Stimulated activated CD4-positive, alpha-beta T cell treated with anti-CD3 and anti-CD28 coated beads, Interleukin-15, amount 100 ng/mL, for 24 hours (primary cell): ENCODE data around the gene RAD51D.

Experiments
- DNase-seq: peaks from one replicate; pipeline ENCODE4 v3.0.0-alpha.2; 2020

Gene RAD51D

DNA sequence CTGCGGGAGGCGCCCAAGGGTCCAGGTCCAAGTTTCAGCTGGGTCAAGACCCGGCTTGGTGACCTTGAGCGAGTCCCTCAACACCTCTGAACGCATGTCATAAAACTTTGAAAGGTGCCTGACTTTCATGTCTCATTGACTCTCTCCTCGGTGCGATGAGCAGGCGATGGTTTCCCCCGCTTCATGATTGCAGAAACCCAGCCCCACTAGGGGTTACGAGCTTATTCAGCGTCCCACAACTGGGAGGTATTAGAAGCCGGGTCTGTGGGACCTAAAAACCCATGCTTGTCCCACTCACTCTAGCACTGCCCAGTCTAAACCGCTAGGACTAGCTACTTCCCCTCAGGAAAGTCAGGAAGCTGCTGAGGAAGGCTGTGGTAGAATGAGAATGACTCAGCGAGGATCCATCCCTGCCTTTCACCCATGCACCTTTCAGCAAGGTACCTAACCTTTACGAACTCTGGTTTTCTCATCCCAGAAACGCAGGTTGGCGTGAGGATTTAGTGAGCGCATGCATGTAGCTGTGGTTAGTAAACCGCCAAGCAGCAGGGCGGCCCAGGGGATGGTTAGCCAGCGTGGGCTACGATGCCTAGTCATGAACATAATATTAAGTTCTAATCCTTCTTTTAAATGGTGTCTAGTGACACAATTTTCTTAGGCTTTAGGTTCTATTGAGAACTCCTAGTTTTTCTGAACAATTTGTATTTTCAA, 29.9 kb downstream of the RAD51D start:
- peak; percentile 70 for DNase-seq

GRCh38 chr17:35088881-35089585, 30.6 kb downstream of the RAD51D start:
- peak; percentile 90 for DNase-seq

GRCh38 chr17:35088356-35088880, 31.2 kb downstream of the RAD51D start:
- DNase-seq = peak; percentile 23

DNA sequence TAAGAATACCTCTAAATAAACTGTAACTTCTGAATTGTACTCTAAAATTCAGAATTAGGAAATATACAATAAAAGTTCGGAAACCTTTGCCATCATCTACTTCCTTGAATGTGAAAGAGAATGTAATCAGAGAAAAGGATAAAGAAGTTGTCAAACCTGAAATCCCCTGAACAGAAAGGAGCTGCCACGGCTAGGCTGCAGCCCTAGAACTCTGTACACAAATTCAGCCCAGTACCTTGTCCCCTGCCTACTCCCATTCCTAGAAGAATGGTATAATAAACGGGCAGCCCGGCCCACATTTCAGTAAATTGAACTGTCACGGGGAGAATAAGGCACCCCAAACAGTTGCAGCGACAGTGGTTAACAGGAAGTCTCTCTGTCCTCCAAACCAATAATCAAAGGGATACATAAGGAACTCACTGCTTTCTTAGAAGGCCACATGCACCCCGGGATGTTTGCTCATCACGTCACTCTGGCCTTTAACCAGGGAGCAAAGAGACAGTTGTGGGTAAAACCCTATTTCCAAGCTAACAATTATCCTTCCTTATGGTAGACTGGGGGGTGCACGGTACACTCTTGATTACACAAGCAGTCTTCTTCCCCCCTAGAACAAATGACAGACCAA, 31.8 kb downstream of the RAD51D start:
- peak; percentile 31 for DNase-seq

GRCh38 chr17:35086931-35087573, 32.6 kb downstream of the RAD51D start:
- DNase-seq = no peak

- no peak for DNase-seq
Observed at GRCh38 chr17:35086164-35086563, 33.5 kb downstream of the RAD51D start.

DNA sequence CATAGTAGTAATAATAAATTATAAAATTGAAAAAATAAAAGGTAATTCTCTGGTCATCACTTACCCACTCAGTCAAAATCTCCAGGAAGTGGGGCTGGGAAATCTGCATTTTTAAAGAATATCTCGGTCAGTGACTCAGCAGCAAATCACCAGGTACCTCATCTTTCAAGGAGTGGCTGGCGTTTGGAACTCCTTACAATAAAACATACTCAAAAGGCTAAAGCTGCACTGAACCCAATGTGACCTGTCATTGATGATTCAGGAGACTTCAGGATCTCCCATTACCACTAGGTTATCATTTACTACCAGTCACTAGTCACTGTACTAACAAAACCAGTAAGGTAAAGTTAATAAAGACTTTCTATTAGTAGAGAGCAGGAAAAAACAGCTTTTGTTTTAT, 34.7 kb downstream of the RAD51D start:
- peak; percentile 31 for DNase-seq

DNA sequence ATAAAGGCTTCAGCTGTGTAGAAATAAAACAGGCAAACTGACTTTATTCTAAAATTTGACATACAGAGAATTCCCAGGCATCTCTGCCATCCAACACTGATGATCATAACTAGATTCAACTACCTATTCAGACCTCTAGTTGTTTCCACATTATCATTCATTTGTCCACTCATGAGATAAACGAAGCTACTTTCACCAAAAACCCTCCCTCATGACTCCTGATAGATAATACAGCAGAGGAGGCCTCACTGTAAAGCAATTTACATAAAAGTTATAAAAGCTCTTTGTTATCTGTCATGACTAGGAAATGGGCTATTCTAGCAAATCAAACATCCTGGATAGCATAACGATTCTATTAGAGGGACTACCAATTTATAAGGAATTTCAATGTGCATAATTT, 36.6 kb downstream of the RAD51D start:
- DNase-seq = no peak

DNA sequence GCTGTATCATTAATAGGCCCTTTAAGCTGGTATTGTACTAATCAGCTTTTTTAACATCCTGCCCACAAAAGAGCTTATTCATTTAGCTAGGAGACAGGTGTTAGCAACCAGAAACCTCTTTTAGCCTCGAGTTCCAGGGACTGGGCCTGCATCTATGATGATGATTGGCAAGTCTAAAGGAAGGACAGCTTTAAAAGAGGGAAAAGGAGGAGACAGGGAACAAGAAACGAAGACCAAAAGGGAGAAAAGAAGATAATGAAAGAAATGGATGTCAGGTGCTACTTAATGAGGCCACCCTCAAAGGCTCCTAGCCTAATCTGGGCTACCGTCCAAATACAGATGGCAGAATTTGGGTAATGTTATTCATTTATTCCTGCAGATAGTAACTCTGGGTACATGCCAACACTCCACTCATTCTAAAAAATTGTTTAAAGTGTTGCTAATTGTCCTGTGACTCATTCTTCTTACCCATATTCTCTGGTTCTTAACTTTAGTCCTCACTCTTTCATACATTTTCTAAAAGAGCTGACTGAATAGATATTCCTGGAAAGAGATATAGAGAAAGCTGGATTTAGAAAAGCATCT, 37.5 kb downstream of the RAD51D start:
- DNase-seq = no peak

GRCh38 chr17:35081638-35082037, 38.0 kb downstream of the RAD51D start:
- DNase-seq = no peak

- DNase-seq = peak; percentile 16
Observed at GRCh38 chr17:35080536-35080935, 39.1 kb downstream of the RAD51D start.

GRCh38 chr17:35079547-35080423, 39.9 kb downstream of the RAD51D start:
- no peak for DNase-seq

DNA sequence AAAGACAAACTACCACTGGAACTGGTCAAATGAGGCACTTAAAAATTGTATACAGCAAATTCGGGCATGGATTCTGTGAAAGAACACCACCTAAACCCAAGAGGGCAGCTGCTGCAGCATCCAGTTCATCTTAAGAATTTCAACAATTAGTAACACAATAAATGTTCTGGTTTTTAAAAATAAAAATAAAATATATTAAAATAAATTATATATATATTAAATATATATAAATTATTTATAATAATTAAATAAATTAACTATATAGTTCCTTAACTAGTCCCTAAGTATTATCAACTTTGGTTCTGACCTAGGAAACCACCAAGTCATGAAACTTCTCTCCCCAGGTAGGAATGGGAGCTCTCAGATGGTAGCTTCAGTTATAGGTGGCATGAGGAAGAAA, 42.8 kb downstream of the RAD51D start:
- DNase-seq = no peak

GRCh38 chr17:35074711-35075707, 44.7 kb downstream of the RAD51D start:
- DNase-seq = no peak

GRCh38 chr17:35073991-35074627, 45.6 kb downstream of the RAD51D start:
- peak; percentile 39 for DNase-seq

DNA sequence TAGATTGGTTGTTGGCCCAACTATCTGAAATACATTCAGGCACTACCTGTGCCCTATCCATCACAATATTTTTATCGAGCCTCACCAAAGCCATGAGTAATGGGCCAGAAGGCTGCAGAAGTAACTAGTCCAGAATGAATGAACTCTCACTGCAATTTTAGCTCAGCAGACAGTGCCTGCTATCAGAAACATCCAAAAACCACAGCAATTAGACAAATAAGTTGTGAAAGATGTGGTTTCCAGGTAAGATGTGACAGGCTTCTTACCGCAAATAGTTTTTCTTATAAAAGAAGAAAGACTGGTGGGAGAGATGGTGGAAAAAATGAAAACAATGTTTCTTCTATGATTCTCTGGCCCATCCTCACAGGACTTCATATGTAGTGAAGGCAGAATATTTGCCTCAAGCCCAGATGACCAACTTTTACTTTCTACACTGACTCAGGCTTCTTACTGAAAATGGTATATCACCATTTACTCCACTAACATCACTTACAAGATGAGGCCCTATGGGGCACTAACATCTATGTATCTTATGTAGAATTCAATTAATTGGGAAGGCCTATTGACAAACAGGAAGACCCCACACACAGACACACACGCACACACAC, 46.4 kb downstream of the RAD51D start:
- DNase-seq = peak; percentile 37

DNA sequence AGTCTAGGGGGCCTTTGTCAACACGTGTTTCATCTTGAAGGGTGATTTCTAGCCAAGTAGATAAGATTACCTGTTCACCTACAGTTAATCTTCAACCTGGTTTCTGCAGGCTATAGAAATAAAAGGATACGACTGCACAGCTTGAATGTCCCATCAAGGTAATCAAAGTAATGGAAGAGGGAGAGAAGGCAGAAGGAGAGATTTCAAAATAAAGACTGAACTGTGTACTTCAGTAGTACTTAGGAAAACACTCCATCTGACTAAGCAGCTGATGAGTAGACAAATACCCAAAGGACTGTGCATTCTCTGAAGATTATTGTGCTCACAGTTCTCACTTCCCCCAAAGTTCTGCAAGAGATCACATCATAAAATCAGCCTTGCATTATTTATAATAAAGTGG, 50.3 kb downstream of the RAD51D start:
- DNase-seq = no peak

- DNase-seq = no peak
Observed at GRCh38 chr17:35068249-35068648, 51.4 kb downstream of the RAD51D start.

DNA sequence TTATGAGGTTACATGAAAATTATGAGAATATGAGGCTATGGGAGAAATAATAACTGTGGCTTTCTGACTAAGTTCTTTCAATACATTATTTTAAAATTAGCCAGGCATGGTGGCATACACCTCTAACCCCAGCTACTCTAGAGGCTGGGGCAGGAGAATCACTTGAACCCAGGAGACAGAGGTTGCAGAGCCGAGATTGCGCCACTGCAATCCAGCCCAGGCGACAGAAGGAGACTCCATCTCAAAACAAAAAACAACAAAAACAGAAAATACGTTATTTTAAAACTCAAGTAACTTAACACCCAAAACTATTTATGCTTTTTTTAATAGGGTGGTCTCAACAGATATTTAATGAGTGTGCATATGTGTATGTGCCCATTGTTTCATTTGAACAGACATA, 53.8 kb downstream of the RAD51D start:
- no peak for DNase-seq
